Thymus (tissue), 11 donors: ENCODE results near the gene CIAO2B. TPM values are rescaled to one million over a fixed set of nuclear protein-coding genes. Genes with fewer than 3 reads are reported as not detected.
A peak's percentile ranks its signal among the peaks of the same experiment; 100 is the strongest.

Experiments
- DNase-seq, 9 donors: peaks; one replicate each; pipeline ENCODE4 v3.0.0-alpha.2; 2013; ENCODE audit warnings: low spot score in 9 of 9, low read depth in 6 of 9, missing footprints in 1 of 9
- H3K27ac ChIP-seq, 2 donors: one replicate each; pipeline ENCODE4 v1.5.1; 2013; ENCODE audit warnings: control low read depth in 1 of 2, low read depth in 1 of 2, low read length in 1 of 2, mild to moderate bottlenecking in 1 of 2, moderate library complexity in 1 of 2
- H3K27me3 ChIP-seq, 2 donors: one replicate each; pipeline ENCODE4 v1.5.1; 2013; ENCODE audit warnings: low read length in 1 of 2; ENCODE audit not compliant: control insufficient read depth in 2 of 2, insufficient read depth in 1 of 2
- H3K36me3 ChIP-seq, 2 donors: one replicate each; pipeline ENCODE4 v1.5.1; 2013; ENCODE audit warnings: low read length in 1 of 2, mild to moderate bottlenecking in 1 of 2, moderate library complexity in 1 of 2; ENCODE audit not compliant: control insufficient read depth in 2 of 2, insufficient read depth in 2 of 2
- H3K4me1 ChIP-seq, 2 donors: one replicate each; pipeline ENCODE4 v1.5.1; 2013; ENCODE audit warnings: low read length in 2 of 2; ENCODE audit not compliant: control insufficient read depth in 2 of 2, insufficient read depth in 2 of 2
- H3K4me3 ChIP-seq, 2 donors: one replicate each; pipeline ENCODE4 v1.5.1; 2013; ENCODE audit warnings: low read length in 2 of 2, control low read depth in 1 of 2, mild to moderate bottlenecking in 1 of 2
- H3K9me3 ChIP-seq, 2 donors: one replicate each; pipeline ENCODE4 v1.5.1; 2013; ENCODE audit warnings: low read length in 1 of 2, mild to moderate bottlenecking in 1 of 2; ENCODE audit not compliant: control insufficient read depth in 2 of 2, insufficient read depth in 1 of 2
- WGBS: extraction: QIAGEN DNeasy Blood & Tissue Kit; methylation state at CpG from one replicate; pipeline ENCODE4 v1.1.7; 2013; 5-methylcytosine and 5-hydroxymethylcytosine counted together
- polyA plus RNA-seq: library from polyadenylated mRNA; stranded (reverse); fragments of 200-250 nt; gene quantifications from one replicate; pipeline ENCODE4 v1.2.3, GENCODE V29; 2013
- total RNA-seq: library from RNA; stranded (reverse); fragments of 120-200 nt; gene quantifications from one replicate; pipeline ENCODE4 v1.2.4, GENCODE V29; 2013
- donor health status: healthy.

Gene CIAO2B
- total and polyA plus RNA-seq, 2 donors: 118 to 141 TPM

- Histone ChIP-seq H3K4me3 (no peak overlapping the region), H3K27ac (no peak overlapping the region), H3K27me3 (peaks cover 40 to 51% of the 10 kb centered on the region in 2 donors), H3K9me3 (peaks cover 0 to 1% of the 10 kb centered on the region in 2 donors), H3K4me1 (peaks cover 6 to 9% of the 10 kb centered on the region in 2 donors), H3K36me3 (peaks cover 7 to 9% of the 10 kb centered on the region in 2 donors)
- no peak for DNase-seq
- 96% methylated on average over 8 of the region's 8 CpGs for WGBS
Measured at GRCh38 chr16:66927918-66928649, 6.1 kb downstream of the CIAO2B start.

GRCh38 chr16:66926961-66927436, 7.2 kb downstream of the CIAO2B start:
- peaks cover 1 to 4% of the 10 kb centered on the region in 2 donors for H3K36me3 ChIP-seq
- no peak overlapping the region for H3K4me3 ChIP-seq
- DNase-seq: no peak
- WGBS: 73% methylated on average over 3 of the region's 3 CpGs
- no peak overlapping the region for H3K27ac ChIP-seq
- H3K9me3 ChIP-seq: peaks cover 0 to 1% of the 10 kb centered on the region in 2 donors
- H3K27me3 ChIP-seq: peaks cover 47 to 62% of the 10 kb centered on the region in 2 donors
- H3K4me1 ChIP-seq: peaks cover 4 to 5% of the 10 kb centered on the region in 2 donors

GRCh38 chr16:66926171-66926947, 7.8 kb downstream of the CIAO2B start:
- WGBS: 92% methylated on average over 5 of the region's 5 CpGs
- H3K9me3 ChIP-seq: peaks cover 0 to 1% of the 10 kb centered on the region in 2 donors
- H3K4me3 ChIP-seq: no peak overlapping the region
- H3K27ac ChIP-seq: no peak overlapping the region
- no peak for DNase-seq
- peaks cover 47 to 68% of the 10 kb centered on the region in 2 donors for H3K27me3 ChIP-seq
- H3K36me3 ChIP-seq: peaks cover 0 to 3% of the 10 kb centered on the region in 2 donors
- peaks cover 4 to 5% of the 10 kb centered on the region in 2 donors for H3K4me1 ChIP-seq

- peaks cover 4 to 5% of the 10 kb centered on the region in 2 donors for H3K4me1 ChIP-seq
- H3K27me3 ChIP-seq: peaks cover 47 to 76% of the 10 kb centered on the region in 2 donors
- peaks cover 0 to under 1% of the 10 kb centered on the region in 2 donors for H3K36me3 ChIP-seq
- WGBS: 14% methylated on average over 42 of the region's 42 CpGs
- H3K4me3 ChIP-seq: peak within 1 kb of the TSS in 1 of 2 donors; percentile 10
- H3K9me3 ChIP-seq: peaks cover 0 to 1% of the 10 kb centered on the region in 2 donors
- no peak within 1 kb of the TSS for H3K27ac ChIP-seq
- DNase-seq: no peak
Measured at GRCh38 chr16:66925322-66925840, 8.8 kb downstream of the CIAO2B start, which contains the start of gene RRAD. RRAD (minus strand) TSS chr16:66925535; CDS start chr16:66925179, 356 bp downstream.

GRCh38 chr16:66924527-66925321, 9.5 kb downstream of the CIAO2B start:
- Histone ChIP-seq H3K4me3 (peak overlapping the region in 1 of 2 donors; percentile 10), H3K36me3 (no peaks in the 10 kb centered on the region), H3K9me3 (peaks cover 0 to 1% of the 10 kb centered on the region in 2 donors), H3K27ac (no peak overlapping the region), H3K27me3 (peaks cover 47 to 82% of the 10 kb centered on the region in 2 donors), H3K4me1 (peaks cover 4 to 5% of the 10 kb centered on the region in 2 donors)
- no peak for DNase-seq
- WGBS: 10% methylated on average over 72 of the region's 72 CpGs

GRCh38 chr16:66923866-66924265, 10.3 kb downstream of the CIAO2B start:
- H3K27ac ChIP-seq: no peak overlapping the region
- peaks cover 0 to 1% of the 10 kb centered on the region in 2 donors for H3K9me3 ChIP-seq
- WGBS: 66% methylated on average over 3 of the region's 3 CpGs
- no peak for DNase-seq
- no peaks in the 10 kb centered on the region for H3K36me3 ChIP-seq
- no peak overlapping the region for H3K4me3 ChIP-seq
- peaks cover 4 to 5% of the 10 kb centered on the region in 2 donors for H3K4me1 ChIP-seq
- peaks cover 47 to 89% of the 10 kb centered on the region in 2 donors for H3K27me3 ChIP-seq

GRCh38 chr16:66923247-66923731, 10.9 kb downstream of the CIAO2B start:
- H3K9me3 ChIP-seq: peaks cover 0 to 1% of the 10 kb centered on the region in 2 donors
- no peaks in the 10 kb centered on the region for H3K36me3 ChIP-seq
- no peak overlapping the region for H3K27ac ChIP-seq
- H3K4me3 ChIP-seq: no peak overlapping the region
- DNase-seq: no peak
- peaks cover 47 to 94% of the 10 kb centered on the region in 2 donors for H3K27me3 ChIP-seq
- peaks cover 4 to 5% of the 10 kb centered on the region in 2 donors for H3K4me1 ChIP-seq
- WGBS: 92% methylated on average over 18 of the region's 18 CpGs

- peaks cover 4 to 5% of the 10 kb centered on the region in 2 donors for H3K4me1 ChIP-seq
- no peak overlapping the region for H3K27ac ChIP-seq
- WGBS: 80% methylated on average over 42 of the region's 42 CpGs
- H3K9me3 ChIP-seq: peaks cover 0 to 1% of the 10 kb centered on the region in 2 donors
- DNase-seq: no peak
- no peak overlapping the region for H3K4me3 ChIP-seq
- no peaks in the 10 kb centered on the region for H3K36me3 ChIP-seq
- H3K27me3 ChIP-seq: peaks cover 42 to 91% of the 10 kb centered on the region in 2 donors
Measured at GRCh38 chr16:66921729-66922450, 12.3 kb downstream of the CIAO2B start.
